ENCODE results near the gene RSRC1.
"Not testable (repeated sequence)": the region's sequence is repeated elsewhere in the genome, so short reads cannot be mapped to it uniquely, and the experiment has no call there.

DNA sequence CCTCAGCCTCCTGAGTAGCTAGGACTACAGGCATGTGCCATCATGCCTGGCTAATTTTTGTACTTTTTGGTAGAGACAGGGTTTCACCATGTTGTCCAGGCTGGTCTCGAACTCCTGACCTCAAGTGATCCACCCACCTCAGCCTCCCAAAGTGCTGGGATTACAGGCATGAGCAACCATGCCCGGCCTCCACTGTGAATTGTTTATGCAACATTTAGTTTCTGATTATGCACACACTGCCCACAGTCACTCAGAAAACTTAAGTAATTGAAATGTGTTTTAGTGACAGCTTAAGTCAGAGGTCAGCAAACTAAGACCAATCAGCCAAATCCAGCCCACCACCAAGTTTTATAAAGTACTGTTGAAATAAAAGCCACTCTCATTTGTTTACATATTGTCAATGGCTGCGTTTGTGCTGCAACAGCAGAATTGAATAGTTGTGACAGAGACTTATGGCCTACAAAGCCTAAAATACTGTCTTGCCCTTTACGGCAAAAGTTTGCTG, 385.6 kb downstream of the RSRC1 start:
- TF ChIP-seq, protein P1, sequence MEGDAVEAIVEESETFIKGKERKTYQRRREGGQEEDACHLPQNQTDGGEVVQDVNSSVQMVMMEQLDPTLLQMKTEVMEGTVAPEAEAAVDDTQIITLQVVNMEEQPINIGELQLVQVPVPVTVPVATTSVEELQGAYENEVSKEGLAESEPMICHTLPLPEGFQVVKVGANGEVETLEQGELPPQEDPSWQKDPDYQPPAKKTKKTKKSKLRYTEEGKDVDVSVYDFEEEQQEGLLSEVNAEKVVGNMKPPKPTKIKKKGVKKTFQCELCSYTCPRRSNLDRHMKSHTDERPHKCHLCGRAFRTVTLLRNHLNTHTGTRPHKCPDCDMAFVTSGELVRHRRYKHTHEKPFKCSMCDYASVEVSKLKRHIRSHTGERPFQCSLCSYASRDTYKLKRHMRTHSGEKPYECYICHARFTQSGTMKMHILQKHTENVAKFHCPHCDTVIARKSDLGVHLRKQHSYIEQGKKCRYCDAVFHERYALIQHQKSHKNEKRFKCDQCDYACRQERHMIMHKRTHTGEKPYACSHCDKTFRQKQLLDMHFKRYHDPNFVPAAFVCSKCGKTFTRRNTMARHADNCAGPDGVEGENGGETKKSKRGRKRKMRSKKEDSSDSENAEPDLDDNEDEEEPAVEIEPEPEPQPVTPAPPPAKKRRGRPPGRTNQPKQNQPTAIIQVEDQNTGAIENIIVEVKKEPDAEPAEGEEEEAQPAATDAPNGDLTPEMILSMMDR (IDR thresholded peaks at IDR 0.05; ENCODE audit: low read depth, low read length) = not testable (repeated sequence)
- not testable (repeated sequence) for TF ChIP-seq EZH2phosphoT487 (IDR thresholded peaks at IDR 0.05; ENCODE audit: low read depth)
